Astrocyte (in vitro differentiated cells and primary cell): ENCODE results near the gene OR2L2.

Source experiments
- EZH2 ChIP-seq: IDR thresholded peaks from 2 replicates; pipeline ENCODE4 v1.6.1; 2012; ENCODE audit warnings: mild to moderate bottlenecking, low read length, inconsistent platforms; ENCODE audit not compliant: insufficient read depth
- TF ChIP-seq, protein P1 (sequence below): IDR thresholded peaks from 2 replicates; pipeline ENCODE4 v1.5.1; 2011; ENCODE audit warnings: low read depth, mild to moderate bottlenecking, inconsistent platforms, low read length, moderate library complexity; ENCODE audit not compliant: insufficient read depth

DNA sequence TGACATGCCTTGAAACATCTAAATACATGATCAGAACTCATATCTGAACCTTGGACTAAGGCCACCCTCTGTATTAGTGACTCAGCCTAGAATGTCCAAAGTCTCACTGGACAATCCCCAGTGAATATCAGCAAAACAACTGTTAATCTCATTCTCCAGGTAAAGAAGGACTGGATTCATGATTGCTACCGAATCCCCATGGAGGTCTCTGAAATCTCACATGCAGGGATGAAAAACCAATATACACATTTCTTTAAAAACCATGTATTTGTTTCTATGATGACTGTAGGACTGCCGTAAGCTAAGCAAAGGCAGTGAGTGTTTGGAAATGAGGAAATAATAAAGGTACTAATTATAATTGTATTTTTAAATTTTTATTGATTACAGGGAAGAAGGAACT lies 16.7 kb downstream of the OR2L2 start, which contains the start of gene OR2L3:
- TF ChIP-seq, protein P1, sequence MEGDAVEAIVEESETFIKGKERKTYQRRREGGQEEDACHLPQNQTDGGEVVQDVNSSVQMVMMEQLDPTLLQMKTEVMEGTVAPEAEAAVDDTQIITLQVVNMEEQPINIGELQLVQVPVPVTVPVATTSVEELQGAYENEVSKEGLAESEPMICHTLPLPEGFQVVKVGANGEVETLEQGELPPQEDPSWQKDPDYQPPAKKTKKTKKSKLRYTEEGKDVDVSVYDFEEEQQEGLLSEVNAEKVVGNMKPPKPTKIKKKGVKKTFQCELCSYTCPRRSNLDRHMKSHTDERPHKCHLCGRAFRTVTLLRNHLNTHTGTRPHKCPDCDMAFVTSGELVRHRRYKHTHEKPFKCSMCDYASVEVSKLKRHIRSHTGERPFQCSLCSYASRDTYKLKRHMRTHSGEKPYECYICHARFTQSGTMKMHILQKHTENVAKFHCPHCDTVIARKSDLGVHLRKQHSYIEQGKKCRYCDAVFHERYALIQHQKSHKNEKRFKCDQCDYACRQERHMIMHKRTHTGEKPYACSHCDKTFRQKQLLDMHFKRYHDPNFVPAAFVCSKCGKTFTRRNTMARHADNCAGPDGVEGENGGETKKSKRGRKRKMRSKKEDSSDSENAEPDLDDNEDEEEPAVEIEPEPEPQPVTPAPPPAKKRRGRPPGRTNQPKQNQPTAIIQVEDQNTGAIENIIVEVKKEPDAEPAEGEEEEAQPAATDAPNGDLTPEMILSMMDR: no peak
- TF ChIP-seq EZH2: no peak
